Sciatic nerve (tissue), 2 donors: Measurements from ENCODE around the gene FKBP8. TPM values are rescaled to one million over a fixed set of nuclear protein-coding genes. Genes with fewer than 3 reads are reported as not detected.
"Not testable (repeated sequence)": the region's sequence is repeated elsewhere in the genome, so short reads cannot be mapped to it uniquely, and the experiment has no call there.

Experiments
- ATAC-seq: fragments of 200-7000 bp; cut with Tn5 transposase; one replicate; pipeline ENCODE4 v1.9.1; 2020; ENCODE audit warnings: mild to moderate bottlenecking, moderate library complexity
- DNase-seq: peaks from one replicate; pipeline ENCODE4 v3.0.0-alpha.2; 2020; ENCODE audit warnings: low spot score
- intact Hi-C: fragments of 100-400 bp; cut with DNase I; formaldehyde crosslinking; loops from one replicate; pipeline ENCODE4 v1.14.2; 2022
- total RNA-seq: library from RNA; stranded (reverse); fragmentation: NEBNext Ultra II Directional; extraction: Animal tissue kit (Norgen Biotek cat#: 25700); gene quantifications from one replicate; pipeline ENCODE4 v1.2.1, GENCODE V29; 2021
- donor health status: DM: no; HTN: no; CAD: no.
- donor health status: DM: no; HTN: no; CAD: no.

The FKBP8 gene
- total RNA-seq, 1 donor from 2014 or later, result 296 TPM

DNA sequence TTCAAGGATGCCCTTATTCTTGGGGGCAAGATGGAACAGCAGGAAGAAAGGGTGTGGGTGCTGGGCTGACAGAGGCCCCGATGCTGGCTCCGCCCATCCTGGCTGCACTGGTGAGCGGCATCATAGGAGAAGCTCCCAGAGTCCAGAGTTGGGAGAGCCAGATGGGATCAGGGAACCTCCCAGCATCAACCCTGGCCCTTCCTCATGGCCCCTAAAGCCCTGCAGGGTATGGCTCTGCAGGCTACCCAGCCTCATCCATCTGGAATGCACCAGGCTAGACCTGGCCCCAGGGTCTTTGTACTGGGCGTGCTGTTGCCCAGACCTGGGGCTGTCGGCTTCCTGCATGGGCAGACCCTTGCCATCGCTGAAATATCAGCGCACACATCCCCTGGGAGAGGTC, 13.6 kb downstream of the FKBP8 start:
- DNase-seq (no peak), ATAC-seq (no peak)
- intact Hi-C loops, result no loop called here

DNA sequence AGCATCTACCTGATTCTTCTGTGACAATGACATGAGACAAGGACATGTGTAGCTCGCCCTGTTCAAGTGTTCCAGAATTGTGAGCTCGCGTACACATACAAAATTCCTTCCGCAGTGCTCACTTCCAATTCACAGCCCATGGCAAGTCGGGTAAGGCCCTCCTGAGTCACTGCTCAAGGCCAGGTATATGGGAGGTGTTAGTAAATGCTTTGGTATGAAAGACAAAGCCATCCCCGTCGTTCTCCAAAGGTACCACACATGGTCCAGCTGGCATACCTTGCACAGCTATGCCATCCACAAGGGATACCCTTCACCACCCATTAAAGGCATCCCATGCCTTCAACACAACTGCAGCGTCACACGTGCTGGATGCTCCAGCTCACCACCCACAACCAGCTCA, 17.1 kb downstream of the FKBP8 start:
- intact Hi-C loops, result no loop called here
- DNase-seq (no peak), ATAC-seq (no peak)

DNA sequence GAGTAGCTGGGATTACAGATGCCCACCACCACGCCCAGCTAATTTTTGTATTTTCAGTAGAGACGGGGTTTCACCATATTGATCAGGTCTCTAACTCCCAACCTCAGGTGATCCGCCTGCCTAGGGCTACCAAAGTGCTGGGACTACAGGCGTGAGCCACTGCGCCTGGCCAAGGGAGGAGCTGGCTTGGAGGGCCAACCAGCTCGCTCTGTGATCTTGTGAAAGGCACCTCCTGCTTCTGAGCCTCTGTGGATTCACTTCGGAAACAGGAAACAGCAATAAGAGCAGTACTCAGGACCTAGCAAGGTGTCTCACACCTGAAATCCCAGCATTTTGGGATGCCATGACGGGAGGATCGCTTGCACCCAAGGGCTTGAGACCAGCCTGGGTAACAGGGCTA, 19.5 kb downstream of the FKBP8 start:
- intact Hi-C loops, result no loop called here
- DNase-seq (no peak), ATAC-seq (no peak)

DNA sequence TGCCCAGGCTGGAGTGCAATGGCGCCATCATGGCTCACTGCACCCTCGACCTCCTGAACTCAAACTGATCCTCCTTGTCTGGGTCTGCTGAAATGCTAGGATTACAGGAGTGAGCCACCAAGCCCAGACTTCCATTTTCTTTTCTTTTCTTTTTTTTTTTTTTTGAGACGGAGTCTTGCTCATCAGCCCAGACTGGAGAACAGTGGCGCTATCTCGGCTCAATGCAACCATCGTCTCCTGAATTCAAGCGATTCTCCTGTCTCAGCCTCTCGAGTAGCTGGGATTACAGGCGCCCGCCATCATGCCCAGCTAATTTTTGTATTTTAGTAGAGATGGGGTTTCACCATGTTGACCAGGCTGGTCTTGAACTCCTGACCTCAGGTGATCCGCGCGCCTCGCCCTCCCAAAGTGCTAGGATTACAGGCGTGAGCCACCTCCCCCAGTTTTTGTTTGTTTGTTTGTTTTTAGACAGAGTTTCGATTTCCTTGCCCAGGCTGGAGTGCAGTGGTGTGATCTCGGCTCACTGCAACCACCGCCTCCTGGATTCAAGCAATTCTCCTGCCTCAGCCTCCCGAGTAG, 20.4 kb downstream of the FKBP8 start:
- ATAC-seq, intact Hi-C loops, DNase-seq: not testable (repeated sequence)

DNA sequence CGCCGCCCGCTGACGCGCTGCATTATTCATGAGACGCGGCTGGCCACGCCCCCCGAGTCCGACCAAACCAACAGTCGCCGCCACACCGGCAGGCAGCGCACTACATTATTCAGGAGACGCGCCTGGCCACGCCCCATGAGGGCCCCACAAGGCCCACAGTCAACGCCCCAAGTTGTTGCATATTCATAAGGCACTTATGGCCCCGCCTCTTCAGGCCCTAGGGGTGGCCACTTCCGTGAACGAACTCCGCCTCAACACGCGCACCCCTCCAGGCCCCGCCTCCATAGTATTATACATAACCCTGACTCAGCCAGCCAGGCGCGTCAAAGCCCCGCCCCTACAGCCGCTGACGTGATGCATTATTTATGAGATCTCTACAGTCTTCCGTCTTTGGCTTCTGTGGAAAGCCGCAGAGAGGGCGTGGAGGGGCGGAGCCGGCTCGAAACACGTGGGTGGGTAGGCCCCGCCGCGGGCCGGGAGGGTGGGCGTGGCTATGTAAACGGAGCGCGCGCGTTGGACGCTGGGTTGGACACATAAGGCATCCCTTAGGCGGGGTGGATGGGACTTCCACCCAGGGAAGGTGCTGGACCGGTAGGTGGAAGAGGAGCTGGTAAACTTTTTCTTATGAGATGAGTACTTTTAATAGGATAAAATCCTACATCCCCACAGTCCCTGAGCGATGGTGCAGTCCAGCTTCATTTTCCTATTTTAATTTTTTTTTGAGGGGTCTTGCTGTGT, 21.1 kb downstream of the FKBP8 start:
- intact Hi-C loops, result no loop called here
- ATAC-seq, result peak; percentile 96
- peak; percentile 100 for DNase-seq

DNA sequence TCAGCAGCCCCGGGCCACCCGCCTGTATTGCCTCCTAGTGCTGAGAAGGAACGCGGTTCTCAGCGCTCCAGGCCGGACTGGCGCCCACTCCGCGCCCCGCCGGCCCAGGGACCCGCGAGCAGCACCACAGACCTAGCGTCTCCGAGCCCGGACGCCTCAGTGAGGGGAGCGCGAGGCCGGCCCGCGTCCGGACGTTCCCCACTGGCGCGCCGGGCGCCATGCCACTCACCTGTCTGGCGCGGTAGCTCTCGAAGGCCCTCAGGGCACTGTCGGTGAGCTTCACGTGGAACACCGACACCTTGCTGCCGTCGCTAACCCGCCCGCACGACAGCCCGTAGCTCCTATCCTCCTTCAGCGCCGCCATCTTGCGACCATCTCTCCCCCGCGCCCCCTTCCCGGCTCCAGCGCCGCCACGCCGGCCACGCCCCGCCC, 21.7 kb downstream of the FKBP8 start, which contains the start of gene ELL:
TSS of gene ELL (minus strand) at position 379 of the 432 bp plus-strand sequence. CDS start at position 364, 15 bp downstream.
- ATAC-seq (no peak), DNase-seq (no peak)
- intact Hi-C loops, result no loop called here

DNA sequence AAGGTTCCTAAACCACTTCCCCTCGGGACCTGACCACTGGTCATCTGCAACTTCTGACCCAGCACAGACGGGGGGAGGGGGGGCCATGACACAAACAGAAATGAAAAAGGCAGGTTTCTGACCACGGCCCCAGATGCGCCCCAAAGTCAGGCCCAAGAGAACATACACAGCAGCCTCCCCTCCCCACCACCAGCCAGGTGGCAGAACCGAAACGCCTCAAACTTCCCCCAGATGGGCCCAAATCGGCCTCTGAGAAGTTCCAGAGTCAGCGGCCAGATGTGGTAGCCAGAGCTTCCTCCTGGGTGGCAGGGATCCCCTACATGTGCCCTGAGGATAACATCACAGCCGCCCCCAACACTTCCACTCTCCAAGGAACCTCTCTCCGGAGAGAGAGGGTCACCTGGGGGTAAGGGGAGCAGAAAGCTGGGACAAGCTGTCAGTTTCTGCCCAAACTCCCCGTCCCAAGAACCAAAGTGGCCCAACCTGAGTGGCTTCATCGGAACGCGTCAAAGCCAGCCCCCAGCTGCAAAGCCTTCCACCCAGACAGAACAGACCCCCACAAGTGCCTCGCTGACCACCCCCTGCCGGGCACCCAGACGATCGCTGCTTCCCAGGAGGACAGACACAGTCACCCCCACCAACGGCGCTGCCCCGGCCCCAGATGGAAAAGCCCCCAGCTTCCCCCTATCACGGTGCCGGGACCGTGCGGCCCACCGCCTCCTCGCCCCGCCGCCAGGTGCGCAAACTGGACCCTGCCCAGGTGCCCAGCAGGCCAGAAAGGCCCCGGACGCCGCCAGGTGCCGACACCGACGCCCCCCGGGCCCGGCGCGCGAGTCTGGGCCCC, 22.3 kb downstream of the FKBP8 start:
- intact Hi-C loops, result no loop called here
- peak; percentile 77 for DNase-seq
- ATAC-seq, result no peak

DNA sequence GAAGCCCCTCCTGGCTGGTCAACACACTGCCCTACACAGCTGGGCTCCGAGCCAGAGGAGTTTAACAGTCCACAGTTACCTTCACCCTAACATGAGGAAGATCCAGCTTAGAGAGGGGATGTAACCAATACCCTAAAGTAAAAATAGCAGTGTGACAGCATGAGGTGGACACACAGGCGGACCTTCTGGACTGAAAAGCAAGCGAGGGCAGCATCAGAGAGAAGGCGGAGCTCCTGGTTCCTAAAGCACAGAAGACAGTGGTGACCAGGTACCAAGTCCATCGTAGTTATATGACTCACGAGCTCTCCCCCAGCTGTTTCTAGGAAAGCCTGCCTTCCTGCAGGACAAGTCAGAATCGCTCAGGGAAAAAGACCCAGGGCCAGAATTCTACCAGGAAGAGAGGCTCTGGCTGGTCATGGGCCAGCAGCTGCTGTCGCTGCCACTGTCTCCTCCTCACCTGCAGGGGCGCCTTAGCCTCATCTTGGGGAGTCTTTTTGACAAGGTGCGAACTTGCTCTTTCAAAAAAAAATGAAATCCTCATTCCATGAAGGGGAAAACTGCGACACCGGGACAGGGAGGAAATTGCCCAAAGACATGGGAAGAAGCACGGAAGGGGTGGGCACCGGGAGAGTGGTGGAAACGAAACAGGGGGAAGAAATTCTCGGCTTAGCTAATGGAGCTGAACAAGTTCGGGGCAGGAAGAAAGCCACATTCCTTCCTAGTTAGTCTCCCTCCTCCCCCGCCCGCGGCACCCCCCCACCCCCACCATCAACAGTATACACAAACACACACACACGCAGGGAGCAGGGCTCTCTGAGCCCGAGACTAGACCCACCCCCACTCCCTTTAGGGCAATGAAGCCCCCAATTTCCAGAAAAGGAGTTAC, 23.2 kb downstream of the FKBP8 start:
- DNase-seq, result no peak
- intact Hi-C loops, result no loop called here
- no peak for ATAC-seq

DNA sequence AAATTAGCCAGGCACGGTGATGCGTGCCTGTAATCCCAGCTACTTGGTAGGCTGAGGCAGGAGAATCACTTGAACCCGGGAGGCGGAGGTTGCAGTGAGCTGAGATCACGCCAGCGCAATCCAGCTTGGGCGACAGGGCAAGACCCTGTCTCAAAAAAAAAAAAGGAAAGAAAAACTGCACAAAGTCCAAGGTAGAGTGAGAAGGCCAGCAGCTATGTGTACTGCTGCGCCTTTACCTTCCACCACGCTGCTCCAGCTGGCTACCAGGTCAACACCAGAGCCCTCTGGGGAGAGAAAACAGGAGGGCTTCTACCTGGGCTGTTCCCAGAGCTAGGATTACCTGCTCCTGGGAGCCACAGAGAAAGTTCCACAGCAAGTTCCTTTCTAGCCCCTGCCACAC, 24.7 kb downstream of the FKBP8 start:
- no peak for DNase-seq
- intact Hi-C loops, result no loop called here
- ATAC-seq, result no peak

DNA sequence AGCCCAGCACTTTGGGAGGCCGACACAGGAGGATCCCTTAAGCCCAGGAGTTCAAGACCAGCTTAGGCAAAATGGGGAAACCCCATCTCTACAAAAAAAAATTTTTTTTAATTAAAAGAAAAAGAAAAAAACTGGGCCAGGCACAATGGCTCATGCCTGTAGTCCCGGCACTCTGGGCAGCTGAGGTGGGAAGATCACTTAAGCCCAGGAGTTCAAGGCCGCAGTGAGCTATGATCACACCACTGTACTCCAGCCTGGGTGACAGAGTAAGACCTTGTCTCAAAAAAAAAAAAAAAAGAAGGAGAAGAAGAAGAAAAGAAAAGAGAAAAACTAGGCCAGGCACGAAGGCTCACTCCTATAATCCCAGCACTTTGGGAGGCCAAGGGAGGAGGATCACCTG, 25.8 kb downstream of the FKBP8 start:
- DNase-seq (no peak), ATAC-seq (no peak)
- intact Hi-C loops, result no loop called here

DNA sequence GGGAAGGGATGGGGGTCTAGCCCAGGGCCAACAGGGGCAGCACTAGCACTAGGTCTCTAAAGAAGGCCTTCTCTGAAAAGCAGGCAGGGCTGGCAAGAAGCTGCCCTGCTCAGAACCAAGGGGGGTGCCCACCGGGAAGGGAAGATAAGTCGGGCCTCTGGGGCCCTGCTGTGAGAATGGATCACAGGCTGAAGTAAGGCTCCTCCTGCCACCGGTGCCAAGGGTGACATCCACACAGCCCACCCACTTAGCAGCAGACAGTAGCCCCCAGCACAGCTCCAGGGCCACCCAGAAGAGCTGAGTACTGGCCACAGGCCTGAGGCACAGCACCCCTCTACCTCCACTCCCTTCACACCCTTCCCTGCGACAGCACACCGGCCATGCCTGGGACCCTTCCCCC, 27.4 kb downstream of the FKBP8 start:
- no peak for ATAC-seq
- intact Hi-C loops, result no loop called here
- DNase-seq, result no peak

DNA sequence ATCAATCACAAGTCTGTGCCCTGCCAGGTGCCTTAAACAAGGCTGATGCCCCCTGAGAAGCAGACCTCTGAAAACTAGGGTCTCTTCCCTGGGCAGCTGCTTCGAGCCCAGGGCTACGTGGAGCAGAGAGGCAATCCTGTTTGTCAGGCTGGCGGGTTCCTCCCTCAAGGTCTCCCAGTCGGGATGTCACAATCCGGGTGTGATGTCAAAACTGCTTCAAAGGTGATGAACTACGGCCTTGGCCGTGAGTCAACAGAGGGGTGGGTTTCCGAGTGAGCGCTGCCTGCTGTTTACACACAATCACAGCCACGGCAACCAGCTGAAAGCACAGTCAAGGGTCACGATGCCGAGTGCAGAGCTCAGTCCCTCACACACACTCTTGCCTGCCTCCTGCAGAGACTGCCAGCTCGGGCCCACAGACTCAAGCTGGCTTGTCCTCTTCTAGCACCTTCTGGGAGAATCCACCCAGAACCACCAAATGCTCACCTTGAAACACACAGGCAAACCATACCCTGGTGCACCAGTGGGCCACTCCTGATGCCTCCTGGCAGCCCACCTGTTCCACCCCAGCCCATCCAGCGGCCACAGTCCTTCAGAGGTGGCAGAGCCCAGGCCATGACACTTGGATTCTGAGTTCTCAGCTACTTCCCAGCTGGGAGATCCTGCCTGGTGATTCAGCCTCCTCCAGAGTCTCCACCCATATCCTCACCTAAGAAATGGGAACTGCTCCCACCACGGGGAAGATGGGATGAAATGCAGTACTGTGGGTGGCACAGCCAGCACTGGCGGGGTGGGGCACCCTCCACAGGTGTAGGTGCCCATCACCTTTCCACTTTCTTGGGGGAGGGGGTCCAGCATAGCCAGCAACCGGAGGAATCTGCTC, 28.3 kb downstream of the FKBP8 start:
- no peak for DNase-seq
- intact Hi-C loops, result no loop called here
- peak; percentile 65 for ATAC-seq

DNA sequence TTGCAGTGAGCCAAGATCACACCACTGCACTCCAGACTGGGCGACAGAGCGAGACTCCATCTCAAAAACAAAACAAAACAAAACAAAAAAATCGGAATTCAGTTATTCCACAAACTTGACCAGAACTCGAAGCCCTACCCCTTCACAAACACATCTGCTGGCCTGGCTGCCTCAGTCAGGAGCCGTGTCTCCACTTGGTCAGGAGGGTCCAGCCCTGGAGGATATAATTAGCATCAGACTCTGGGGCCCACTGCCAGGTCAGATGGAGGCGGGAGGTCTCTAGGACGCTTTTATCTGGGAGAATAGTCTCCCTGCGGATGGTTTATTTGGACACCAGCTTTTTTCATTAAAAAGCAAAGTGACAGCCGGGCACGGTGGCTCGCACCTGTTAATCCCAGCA, 29.5 kb downstream of the FKBP8 start:
- intact Hi-C loops, result no loop called here
- ATAC-seq (peak; percentile 42), DNase-seq (no peak)

DNA sequence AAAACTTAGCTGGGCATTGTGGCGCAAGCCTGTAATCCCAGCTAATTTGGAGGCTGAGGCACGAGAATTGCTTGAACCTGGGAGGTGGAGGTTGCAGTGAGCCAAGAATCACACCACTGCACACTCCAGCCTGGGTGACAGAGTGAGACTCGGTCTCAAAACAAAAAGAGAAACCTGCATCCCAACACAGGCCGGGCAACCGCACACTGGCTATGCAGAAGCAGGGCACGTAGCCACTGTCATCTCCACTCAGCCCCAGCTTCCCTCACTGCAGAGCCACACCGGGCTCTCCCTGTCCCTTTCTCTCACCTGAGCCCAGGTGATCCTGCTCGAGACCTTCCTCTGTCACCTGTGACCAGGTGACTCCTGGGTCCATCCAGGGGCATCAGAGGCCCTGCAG, 33.2 kb downstream of the FKBP8 start:
- intact Hi-C loops, result no loop called here
- DNase-seq (no peak), ATAC-seq (no peak)

DNA sequence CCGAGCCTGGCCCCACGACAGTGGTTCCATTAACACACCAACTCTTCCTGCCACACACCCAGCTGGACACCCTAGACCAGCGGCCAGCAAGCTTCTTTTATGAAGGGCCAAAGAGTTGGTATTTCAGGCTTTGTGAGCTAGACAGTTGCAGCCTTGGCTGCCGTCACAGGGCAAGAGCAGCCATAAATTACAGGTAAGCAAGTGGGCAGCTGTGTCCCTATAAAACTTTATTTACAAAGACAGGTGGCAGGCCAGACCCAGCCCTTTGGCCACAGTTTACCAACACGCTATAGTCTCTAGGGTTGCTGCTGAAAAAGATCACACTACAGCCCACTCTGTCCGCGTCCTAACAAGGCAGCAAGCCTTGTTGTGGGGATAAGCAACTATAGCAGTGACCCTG, 34.8 kb downstream of the FKBP8 start:
- intact Hi-C loops, result no loop called here
- no peak for ATAC-seq

DNA sequence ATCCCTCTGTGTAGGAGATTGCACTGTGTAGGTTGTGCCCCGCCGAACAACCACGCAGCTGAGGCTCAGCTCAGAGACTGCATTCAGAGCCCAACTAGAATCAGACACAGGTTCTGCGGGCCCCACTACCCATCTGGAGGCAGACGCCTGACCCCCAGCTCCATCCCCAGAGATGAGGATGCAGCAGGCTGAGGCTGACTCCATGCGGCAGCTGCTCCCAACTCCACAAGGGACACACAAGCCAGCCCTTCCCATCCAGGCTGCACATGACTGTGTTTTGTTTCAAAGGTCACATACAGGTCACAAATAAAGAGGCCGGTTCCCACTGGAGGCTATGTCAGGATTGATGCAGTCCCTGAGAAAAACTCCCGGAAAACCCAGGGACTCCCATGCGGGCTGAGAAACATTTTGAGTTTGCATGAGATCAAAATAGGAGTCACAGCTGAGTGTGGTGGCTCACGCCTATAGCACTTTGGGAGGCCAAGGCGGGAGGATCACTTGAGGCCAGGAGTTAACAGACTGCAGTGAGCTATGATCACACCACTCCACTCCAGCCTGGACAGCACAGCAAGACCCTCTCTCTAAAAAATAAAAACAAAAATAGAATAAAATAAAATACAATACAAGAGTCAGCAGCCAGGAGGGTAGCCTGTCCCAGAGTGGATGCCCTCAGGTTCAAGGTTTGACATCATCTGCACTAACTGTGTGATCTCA, 35.5 kb downstream of the FKBP8 start:
- DNase-seq (no peak), ATAC-seq (peak; percentile 49)
- intact Hi-C loops, result no loop called here

More for the DNA sequence above, 34.8 kb downstream of the FKBP8 start:
- DNase-seq, result no peak

DNA sequence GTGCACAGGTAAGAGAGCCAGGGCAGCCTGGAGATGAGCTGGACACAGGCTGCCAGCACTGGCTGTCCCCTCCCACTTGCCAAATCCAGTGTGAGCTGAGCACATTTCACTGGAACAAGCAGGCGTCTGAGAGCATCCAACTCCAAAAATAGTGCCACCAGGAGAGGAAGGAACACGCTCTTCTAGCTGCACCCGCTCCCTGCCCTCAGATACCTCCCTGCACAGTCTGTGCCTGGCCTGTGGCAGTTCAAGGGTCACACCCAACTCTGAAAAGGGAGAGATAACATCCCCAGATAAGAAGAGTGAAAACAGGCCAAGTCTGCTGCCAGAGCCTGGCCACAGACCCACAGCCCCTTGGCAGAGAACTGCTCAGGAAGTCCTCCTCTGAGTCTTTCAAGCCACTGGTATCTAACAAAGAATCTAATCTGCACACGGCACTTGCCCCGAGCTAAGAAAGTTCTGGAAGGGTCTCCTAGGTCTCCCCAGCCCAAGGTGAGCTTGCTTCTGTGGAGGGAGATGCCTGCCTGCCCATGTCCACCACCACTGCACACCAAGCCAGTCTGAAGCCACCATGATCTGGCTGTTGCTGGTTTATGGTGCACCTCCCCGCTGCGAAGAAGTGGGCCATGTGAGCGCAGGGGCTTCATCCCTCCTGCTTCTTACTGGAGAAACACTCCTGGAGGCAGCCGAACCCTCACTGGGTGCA, 36.2 kb downstream of the FKBP8 start:
- no peak for ATAC-seq
- DNase-seq, result no peak
- intact Hi-C loops, result no loop called here
